HepG2 (cell line): ENCODE data around the gene SCRT2. TPM values are rescaled to one million over a fixed set of nuclear protein-coding genes. Genes with fewer than 3 reads are reported as not detected.

ENCODE experiments used
- FOSL1 ChIP-seq: sonication (generic); formaldehyde crosslinking; IDR thresholded peaks from 2 replicates; pipeline ENCODE4 v1.9.0; 2021; ENCODE audit warnings: missing genetic modification reagents, borderline replicate concordance
- GABPA ChIP-seq, 2 experiments: IDR thresholded peaks; 2 replicates each; pipeline ENCODE4 v1.6.1; 2011 to 2016; ENCODE audit warnings: low read depth in 2 of 2, low read length in 1 of 2, missing biosample characterization in 1 of 2, missing genetic modification characterization in 1 of 2
- HNRNPL ChIP-seq: fragments of 200-400 bp; formaldehyde crosslinking; IDR thresholded peaks from 2 replicates; pipeline ENCODE4 v1.6.1; 2017; ENCODE audit warnings: mild to moderate bottlenecking, low read depth, low read length
- MIER2 ChIP-seq: IDR thresholded peaks from 2 replicates; pipeline ENCODE4 v1.6.1; 2016; ENCODE audit warnings: missing biosample characterization, missing genetic modification reagents
- MTA3 ChIP-seq: sonication (generic); formaldehyde crosslinking; IDR thresholded peaks from 2 replicates; pipeline ENCODE4 v1.4.0; 2020; ENCODE audit warnings: missing genetic modification reagents
- MTF1 ChIP-seq: sonication (generic); formaldehyde crosslinking; IDR thresholded peaks from 2 replicates; pipeline ENCODE4 v1.5.0; 2020; ENCODE audit warnings: missing genetic modification reagents
- NBN ChIP-seq: fragments of 450-650 bp; conservative IDR thresholded peaks from 2 replicates; pipeline ENCODE4 v1.6.1; 2017
- NFKB2 ChIP-seq: sonication (generic); formaldehyde crosslinking; IDR thresholded peaks from 2 replicates; pipeline ENCODE4 v1.4.0; 2020; ENCODE audit warnings: missing genetic modification reagents, borderline replicate concordance
- NKX3-1 ChIP-seq: sonication (generic); formaldehyde crosslinking; IDR thresholded peaks from 2 replicates; pipeline ENCODE4 v1.5.0; 2020; ENCODE audit warnings: missing genetic modification reagents
- POLR2A ChIP-seq, 2 experiments: IDR thresholded peaks; 2 replicates each; pipeline ENCODE4 v1.6.1; 2011; ENCODE audit warnings: low read depth in 2 of 2, low read length in 2 of 2, mild to moderate bottlenecking in 1 of 2, moderate library complexity in 1 of 2; ENCODE audit not compliant: insufficient read depth in 1 of 2
- RBM39 ChIP-seq: fragments of 200-400 bp; formaldehyde crosslinking; IDR thresholded peaks from one replicate; pipeline ENCODE4 v1.6.1; 2018; ENCODE audit warnings: antibody characterized with exemption, mild to moderate bottlenecking, low read depth, low read length; ENCODE audit not compliant: poor library complexity, severe bottlenecking
- ZMYM4 ChIP-seq: sonication (generic); formaldehyde crosslinking; IDR thresholded peaks from 2 replicates; pipeline ENCODE4 v1.8.1; 2023; ENCODE audit warnings: mild to moderate bottlenecking, missing genetic modification reagents
- ZNF75D ChIP-seq: sonication (generic); formaldehyde crosslinking; IDR thresholded peaks from 2 replicates; pipeline ENCODE4 v1.8.1; 2023; ENCODE audit warnings: missing genetic modification reagents, mild to moderate bottlenecking, borderline replicate concordance
- ZNF776 ChIP-seq: sonication (generic); formaldehyde crosslinking; IDR thresholded peaks from 2 replicates; pipeline ENCODE4 v1.4.0; 2020; ENCODE audit warnings: mild to moderate bottlenecking, missing genetic modification reagents
- ZSCAN31 ChIP-seq: sonication (generic); formaldehyde crosslinking; IDR thresholded peaks from 2 replicates; pipeline ENCODE4 v1.5.0; 2020; ENCODE audit warnings: low read depth, mild to moderate bottlenecking, missing genetic modification reagents
- polyA plus RNA-seq, 8 experiments: library from polyadenylated mRNA; depleted of rRNA in 3 of 8; stranded (reverse) in 7 of 8; unstranded in 1 of 8; fragments of >200 nt; fragmentation: Illumina TruSeq in 4 of 8; extraction: Trizol in 4 of 8; gene quantifications; 2 replicates each; pipeline versions ENCODE4 v1.2.1 to v1.2.3, GENCODE V29; 2011 to 2016; ENCODE audit warnings: low read depth in 4 of 8, missing spikeins in 1 of 8, mixed read lengths in 1 of 8; ENCODE audit not compliant: insufficient read depth in 1 of 8
- total RNA-seq, 5 experiments: library from RNA; depleted of rRNA; stranded (reverse); fragments of >200 nt; fragmentation: Illumina TruSeq; extraction: Trizol; gene quantifications; 2 replicates each; pipeline ENCODE4 v1.2.3, GENCODE V29; 2016; ENCODE audit warnings: low read depth in 1 of 5
- TF ChIP-seq, protein P1 (sequence below), 2 experiments: sonication (generic) in 1 of 2; formaldehyde crosslinking in 1 of 2; IDR thresholded peaks; 2 replicates each; pipeline versions ENCODE4 v1.6.1 to v1.9.0; 2014 to 2022; ENCODE audit warnings: antibody characterized with exemption in 1 of 2, borderline replicate concordance in 1 of 2, inconsistent platforms in 1 of 2, low read depth in 1 of 2, missing genetic modification reagents in 1 of 2
- TF ChIP-seq, protein P2 (sequence below): sonication (generic); formaldehyde crosslinking; IDR thresholded peaks from 2 replicates; pipeline ENCODE4 v1.9.0; 2021; ENCODE audit warnings: missing genetic modification reagents, mild to moderate bottlenecking, borderline replicate concordance
- TF ChIP-seq, protein P3 (sequence below): sonication (generic); formaldehyde crosslinking; IDR thresholded peaks from 2 replicates; pipeline ENCODE4 v1.5.0; 2020; ENCODE audit warnings: mild to moderate bottlenecking, missing genetic modification reagents
- TF ChIP-seq, protein P4 (sequence below): sonication (generic); formaldehyde crosslinking; IDR thresholded peaks from 2 replicates; pipeline ENCODE4 v1.8.0; 2022; ENCODE audit warnings: missing genetic modification reagents, low read depth, mild to moderate bottlenecking, borderline replicate concordance

Gene SCRT2
- total and polyA plus RNA-seq, 2 of the 13 experiments (the other 11 are each of a cell fraction or from before 2014, with no cell fraction given), result not detected

DNA sequence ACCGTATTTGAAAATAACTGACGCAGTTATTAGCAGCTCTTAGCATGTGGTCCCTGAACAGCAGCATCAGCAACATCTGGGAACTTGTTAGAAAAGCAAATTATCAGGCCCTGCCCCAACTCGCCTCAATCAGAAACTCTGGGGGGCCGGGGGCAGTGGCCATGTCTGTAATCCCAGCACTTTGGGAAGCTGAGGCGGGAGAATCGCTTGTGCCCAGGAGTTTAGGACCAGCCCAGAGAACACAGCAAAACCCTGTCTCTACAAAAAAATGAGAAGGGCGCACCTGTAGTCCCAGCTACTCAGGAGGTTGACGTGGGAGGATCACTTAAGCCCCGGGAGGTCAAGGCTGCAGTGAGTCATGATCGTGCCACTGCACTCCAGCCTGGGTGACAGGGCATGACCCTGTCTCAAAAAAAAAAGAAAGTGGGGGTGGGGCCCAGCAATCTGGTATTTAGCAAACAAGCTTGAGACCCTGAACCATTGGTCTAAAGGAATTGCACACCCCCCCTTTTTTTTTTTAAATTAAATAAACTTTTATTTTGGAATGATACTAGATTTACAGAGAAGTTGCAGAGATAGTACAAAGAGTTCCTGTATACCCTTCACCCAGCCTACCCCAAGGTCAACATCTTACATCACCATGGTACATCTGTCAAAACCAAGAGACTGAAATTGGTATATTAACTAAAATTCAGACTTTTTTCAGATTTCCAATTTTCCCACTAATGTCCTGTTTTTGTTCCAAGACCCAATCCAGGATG is 29.3 kb downstream of the SCRT2 start (continued):
- TF ChIP-seq NFKB2 (CRISPR knock-in tag), result no peak
- no peak for TF ChIP-seq ZSCAN31 (CRISPR knock-in tag)
- no peak for TF ChIP-seq MTA3
- no peak for TF ChIP-seq ZMYM4
- 0 out of 2 replicates have a peak, but pooled peaks have one; percentile 75 for TF ChIP-seq HNRNPL
- TF ChIP-seq GABPA (IDR thresholded peaks at IDR 0.05; ENCODE audit: low read depth, low read length), result no peak
- peak; percentile 23; the same call in 1 of the 2 replicates for TF ChIP-seq GABPA (CRISPR knock-in tag; IDR thresholded peaks at IDR 0.05; ENCODE audit: low read depth)
- TF ChIP-seq, protein P1, sequence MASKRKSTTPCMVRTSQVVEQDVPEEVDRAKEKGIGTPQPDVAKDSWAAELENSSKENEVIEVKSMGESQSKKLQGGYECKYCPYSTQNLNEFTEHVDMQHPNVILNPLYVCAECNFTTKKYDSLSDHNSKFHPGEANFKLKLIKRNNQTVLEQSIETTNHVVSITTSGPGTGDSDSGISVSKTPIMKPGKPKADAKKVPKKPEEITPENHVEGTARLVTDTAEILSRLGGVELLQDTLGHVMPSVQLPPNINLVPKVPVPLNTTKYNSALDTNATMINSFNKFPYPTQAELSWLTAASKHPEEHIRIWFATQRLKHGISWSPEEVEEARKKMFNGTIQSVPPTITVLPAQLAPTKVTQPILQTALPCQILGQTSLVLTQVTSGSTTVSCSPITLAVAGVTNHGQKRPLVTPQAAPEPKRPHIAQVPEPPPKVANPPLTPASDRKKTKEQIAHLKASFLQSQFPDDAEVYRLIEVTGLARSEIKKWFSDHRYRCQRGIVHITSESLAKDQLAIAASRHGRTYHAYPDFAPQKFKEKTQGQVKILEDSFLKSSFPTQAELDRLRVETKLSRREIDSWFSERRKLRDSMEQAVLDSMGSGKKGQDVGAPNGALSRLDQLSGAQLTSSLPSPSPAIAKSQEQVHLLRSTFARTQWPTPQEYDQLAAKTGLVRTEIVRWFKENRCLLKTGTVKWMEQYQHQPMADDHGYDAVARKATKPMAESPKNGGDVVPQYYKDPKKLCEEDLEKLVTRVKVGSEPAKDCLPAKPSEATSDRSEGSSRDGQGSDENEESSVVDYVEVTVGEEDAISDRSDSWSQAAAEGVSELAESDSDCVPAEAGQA (IDR thresholded peaks at IDR 0.05; ENCODE audit: low read depth), result no peak
- TF ChIP-seq, protein P1 (CRISPR knock-in tag; IDR thresholded peaks at IDR 0.05; ENCODE audit: borderline replicate concordance), result no peak
- TF ChIP-seq RBM39, result no peak
- no peak for TF ChIP-seq ZNF75D (CRISPR knock-in tag)
- peak; percentile 78 for TF ChIP-seq FOSL1 (CRISPR knock-in tag)
- TF ChIP-seq NKX3-1 (CRISPR knock-in tag), result no peak
- TF ChIP-seq POLR2A (IDR thresholded peaks at IDR 0.05; ENCODE audit: insufficient read depth in 1 of 2, low read depth in 2 of 2, low read length in 2 of 2), result peak in 1 of 2 experiments; percentile 35; a peak in 2 of 4 replicates
- no peak for TF ChIP-seq MTF1 (CRISPR knock-in tag)
- no peak for TF ChIP-seq ZNF776 (CRISPR knock-in tag)
- TF ChIP-seq, protein P2, sequence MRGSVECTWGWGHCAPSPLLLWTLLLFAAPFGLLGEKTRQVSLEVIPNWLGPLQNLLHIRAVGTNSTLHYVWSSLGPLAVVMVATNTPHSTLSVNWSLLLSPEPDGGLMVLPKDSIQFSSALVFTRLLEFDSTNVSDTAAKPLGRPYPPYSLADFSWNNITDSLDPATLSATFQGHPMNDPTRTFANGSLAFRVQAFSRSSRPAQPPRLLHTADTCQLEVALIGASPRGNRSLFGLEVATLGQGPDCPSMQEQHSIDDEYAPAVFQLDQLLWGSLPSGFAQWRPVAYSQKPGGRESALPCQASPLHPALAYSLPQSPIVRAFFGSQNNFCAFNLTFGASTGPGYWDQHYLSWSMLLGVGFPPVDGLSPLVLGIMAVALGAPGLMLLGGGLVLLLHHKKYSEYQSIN (CRISPR knock-in tag), result no peak
- TF ChIP-seq, protein P3, sequence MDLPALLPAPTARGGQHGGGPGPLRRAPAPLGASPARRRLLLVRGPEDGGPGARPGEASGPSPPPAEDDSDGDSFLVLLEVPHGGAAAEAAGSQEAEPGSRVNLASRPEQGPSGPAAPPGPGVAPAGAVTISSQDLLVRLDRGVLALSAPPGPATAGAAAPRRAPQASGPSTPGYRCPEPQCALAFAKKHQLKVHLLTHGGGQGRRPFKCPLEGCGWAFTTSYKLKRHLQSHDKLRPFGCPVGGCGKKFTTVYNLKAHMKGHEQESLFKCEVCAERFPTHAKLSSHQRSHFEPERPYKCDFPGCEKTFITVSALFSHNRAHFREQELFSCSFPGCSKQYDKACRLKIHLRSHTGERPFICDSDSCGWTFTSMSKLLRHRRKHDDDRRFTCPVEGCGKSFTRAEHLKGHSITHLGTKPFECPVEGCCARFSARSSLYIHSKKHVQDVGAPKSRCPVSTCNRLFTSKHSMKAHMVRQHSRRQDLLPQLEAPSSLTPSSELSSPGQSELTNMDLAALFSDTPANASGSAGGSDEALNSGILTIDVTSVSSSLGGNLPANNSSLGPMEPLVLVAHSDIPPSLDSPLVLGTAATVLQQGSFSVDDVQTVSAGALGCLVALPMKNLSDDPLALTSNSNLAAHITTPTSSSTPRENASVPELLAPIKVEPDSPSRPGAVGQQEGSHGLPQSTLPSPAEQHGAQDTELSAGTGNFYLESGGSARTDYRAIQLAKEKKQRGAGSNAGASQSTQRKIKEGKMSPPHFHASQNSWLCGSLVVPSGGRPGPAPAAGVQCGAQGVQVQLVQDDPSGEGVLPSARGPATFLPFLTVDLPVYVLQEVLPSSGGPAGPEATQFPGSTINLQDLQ (CRISPR knock-in tag), result no peak
- no peak for TF ChIP-seq MIER2 (CRISPR knock-in tag)
- TF ChIP-seq, protein P4, sequence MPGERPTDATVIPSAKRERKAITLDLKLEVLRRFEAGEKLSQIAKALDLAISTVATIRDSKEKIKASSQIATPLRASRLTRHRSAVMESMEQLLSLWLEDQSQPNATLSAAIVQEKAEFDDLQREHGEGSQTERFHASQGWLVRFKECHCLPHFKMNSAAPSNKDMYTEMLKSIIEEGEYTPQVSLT (CRISPR knock-in tag), result no peak
- TF ChIP-seq NBN, result no peak
